Measurements from ENCODE around the gene ZNF69.
"Not testable (repeated sequence)": the region's sequence is repeated elsewhere in the genome, so short reads cannot be mapped to it uniquely, and the experiment has no call there.

Gene ZNF69

DNA sequence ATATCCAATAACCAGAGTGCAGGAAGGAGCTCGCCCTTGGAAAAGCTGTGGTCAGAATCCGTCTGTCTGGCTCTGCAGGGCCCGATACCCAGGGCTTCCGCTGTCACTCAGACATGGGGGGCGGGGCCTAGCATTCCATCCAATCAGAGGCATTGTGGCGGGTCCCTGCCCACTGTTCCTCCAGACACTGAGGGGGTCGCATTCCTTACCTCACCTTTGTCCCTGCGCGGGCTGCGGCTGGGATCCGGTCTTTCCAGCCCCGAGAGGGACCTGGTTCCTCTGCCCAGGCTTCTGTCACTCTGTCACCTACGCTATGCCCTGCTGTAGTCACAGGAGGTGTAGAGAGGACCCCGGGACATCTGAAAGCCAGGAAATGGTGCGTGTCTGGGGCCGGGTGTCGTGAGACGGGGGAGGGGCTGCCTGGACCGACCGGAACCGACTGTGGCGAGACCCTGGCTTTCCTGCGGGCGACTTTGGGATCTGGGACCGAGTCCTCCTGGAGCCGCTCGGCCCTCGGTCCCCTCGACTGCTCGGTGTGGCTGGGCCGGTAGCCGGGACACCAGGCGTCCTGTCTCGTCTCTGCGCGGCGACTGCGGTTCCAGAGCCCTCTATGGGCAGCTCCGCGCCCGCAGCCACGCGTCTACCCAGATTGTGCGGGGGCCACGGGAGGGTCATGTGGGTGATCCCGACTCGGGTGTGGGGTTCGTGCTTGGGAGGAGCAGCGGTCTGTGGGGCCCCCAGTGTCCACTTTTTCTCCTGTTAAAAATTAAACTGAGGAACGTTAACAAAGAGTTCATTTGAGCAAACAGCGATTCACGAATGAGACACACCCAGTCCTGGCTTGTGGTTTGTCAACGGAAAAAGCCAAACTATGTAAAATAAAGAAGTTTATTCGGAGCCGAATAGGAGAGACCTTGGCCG lies at the start of gene ZNF69:
Gene ZNF69, plus strand, starts transcription at position 172 of the 921 bp plus-strand sequence. Its CDS starts 142 bp downstream, at position 314.
- peak; percentile 29 to 32 for DNase-seq (ENCODE audit: low read depth in 2 of 2, low spot score in 1 of 2)

DNA sequence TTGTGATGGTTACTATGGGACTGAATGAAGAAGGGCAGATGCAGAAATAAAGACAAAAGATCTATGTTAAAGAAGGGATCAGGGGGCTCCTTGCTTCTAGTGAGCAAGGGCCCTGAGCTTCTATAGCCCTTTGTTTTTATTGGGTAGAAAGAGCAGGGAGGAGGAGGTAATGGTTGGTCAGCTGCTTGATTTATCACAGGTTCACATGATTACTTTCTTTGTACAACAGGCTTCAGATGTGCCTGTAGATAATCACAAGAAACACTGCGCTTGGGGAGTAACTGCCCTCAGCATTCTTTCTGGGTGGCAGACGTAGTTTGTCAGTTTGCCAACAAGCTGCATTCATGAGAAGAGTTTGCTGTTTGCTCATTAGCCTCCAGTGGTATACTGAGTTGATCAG lies 43.9 kb upstream of the ZNF69 start:
- no peak for DNase-seq (ENCODE audit: low read depth in 2 of 2, low spot score in 1 of 2)

DNA sequence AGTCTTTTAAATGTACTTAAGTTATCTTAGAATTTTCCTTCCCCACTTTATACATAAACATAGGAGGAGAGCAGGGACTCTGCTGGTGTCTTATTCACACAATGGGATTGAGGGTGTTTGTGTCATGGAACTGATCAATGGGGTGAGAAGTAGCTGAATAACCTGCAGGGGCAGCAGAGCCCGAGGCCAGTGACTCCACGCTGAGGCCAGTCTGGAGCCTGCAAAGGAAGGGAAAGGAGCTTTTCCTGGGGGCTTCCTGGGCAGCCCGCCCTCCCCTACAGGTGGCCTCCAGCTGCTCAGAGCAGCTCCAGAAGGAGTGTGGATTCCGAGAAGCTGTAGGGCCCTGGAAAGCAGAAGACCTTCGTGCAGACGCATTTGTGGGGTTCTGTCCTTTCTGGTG lies 40.0 kb upstream of the ZNF69 start:
- DNase-seq (ENCODE audit: low read depth in 2 of 2, low spot score in 1 of 2): not testable (repeated sequence)

DNA sequence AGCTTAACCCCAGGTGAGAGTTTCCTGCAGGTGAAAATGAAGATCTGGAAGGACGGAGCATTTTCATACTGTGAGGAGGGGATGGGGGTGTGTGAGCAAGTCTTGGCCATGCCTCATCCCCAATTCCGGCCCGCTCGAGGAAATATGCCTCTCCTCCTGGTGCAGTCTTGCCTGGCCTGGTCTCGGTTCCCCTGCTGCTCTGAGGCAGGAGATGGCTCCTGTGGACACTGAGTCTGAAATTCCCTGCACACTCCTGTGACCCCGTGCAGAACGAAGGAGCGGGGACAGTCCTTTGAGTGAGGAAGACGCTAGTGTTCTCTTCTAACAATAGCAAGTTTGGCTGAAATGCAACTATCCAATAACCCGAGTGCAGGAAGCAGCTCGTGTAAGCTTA lies 39.4 kb upstream of the ZNF69 start:
- DNase-seq (ENCODE audit: low read depth in 2 of 2, low spot score in 1 of 2): no peak

DNA sequence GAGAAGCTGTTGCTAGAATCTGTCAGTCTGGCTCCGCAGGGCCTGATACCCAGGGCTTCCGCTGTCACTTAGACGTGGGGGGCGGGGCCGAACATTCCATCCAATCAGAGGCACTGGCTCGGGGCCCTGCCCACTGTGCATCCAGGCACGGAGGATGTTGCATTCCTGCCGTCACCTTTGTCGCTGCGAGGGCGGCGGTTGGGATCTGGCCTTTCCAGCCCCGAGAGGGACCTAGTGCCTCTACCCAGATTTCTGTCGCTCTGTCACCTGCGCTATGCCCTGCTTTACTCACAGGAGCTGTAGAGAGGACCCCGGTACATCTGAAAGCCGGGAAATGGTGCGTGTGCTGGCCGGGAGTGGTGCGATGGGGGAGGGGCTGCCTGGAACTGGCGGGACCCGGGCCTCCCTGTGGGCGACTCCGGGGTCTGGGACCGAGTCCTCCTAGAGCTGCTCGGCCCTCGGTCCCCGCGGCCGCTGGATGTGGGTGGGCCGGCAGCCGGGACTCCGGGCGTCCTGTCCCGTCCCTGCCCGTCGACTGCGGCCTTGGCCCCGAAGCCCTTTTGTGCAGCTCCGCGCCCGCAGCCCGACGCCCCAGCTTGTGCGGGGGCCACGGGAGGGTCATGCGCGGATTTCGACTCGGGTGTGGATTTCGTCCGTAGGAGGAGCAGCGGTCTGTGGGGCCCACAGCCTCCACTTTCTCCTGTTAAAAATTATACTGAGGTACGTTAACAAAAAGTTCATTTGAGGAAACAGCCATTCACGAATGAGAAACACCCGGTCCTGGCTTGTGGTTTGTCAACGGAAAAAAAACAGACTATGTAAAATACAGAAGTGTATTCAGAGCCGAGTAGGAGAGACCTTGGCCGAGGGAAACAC lies 38.8 kb upstream of the ZNF69 start, which contains the start of gene ZNF439:
Gene ZNF439, plus strand, starts transcription at position 133 of the 876 bp plus-strand sequence. Its CDS starts 142 bp downstream, at position 275.
- peak; percentile 56 to 82 for DNase-seq (ENCODE audit: low read depth in 2 of 2, low spot score in 1 of 2)

DNA sequence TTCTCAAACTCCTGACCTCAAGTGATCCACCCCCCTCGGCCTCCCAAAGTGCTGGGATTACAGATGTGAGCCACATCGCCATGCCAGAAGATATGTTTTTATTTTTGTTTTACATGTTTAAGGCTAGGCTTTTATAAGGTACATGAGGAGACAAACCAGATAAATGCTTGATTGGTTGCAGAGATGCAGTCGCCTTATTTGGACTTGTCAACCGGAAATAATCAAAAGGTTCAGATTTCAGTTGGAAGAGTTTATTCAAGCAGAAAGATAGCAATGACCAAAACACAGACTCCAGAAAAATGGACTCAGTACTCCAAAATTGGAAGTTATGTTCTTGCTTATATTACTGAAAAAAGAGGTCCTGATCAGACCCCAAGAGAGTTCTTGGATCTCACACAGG lies 37.3 kb upstream of the ZNF69 start:
- DNase-seq (ENCODE audit: low read depth in 2 of 2, low spot score in 1 of 2): not testable (repeated sequence)

DNA sequence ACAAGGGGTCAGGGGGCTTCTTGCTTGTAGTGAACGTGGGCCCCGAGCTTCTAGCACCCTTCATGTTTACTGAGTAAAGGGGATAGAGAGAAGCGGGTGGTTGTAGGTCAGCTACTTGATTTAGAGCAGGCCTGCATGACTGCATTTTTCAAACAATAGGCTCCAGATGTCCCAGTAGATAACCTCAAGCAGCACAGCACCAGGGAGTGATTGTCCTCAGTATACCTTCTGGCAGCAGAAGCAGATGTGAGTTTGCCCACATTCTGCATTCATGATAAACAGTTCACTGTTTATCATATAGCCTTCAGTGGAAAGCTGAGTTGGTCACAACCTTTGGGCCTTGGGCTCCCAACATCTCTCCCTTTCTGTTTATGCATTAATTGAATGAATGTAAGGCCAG lies 34.2 kb upstream of the ZNF69 start:
- DNase-seq (ENCODE audit: low read depth in 2 of 2, low spot score in 1 of 2): no peak

DNA sequence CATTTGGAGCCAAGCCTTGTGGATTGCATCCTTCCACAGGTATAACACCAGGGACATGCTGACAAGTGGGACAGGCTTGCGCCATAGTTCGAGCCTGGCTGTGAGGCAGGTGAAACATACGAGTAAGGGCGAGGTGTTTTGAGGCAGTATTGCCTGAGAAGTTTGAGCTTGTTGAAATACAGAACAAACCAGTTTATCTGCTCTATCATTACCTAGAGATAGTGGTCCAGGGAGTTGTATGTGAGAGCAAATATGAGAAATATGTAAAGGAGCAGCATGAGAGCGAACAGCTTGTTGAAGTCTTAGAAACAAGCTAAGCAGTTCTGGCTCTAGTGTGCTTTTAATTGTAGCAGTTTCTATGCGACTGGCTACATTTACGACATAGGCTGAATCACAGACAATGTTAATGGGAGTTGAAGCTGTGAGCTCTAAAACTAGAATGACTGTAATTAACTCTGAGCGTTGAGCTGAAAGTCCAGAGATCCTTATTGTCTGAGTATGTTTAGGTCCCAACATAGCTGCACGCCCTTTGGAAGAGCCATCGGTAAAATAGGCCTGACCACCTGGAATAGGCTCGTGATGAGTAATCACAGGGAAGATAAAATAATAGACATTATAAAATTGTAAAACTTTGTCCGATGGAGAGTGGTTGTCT lies 30.9 kb upstream of the ZNF69 start:
- no peak for DNase-seq (ENCODE audit: low read depth in 2 of 2, low spot score in 1 of 2)

DNA sequence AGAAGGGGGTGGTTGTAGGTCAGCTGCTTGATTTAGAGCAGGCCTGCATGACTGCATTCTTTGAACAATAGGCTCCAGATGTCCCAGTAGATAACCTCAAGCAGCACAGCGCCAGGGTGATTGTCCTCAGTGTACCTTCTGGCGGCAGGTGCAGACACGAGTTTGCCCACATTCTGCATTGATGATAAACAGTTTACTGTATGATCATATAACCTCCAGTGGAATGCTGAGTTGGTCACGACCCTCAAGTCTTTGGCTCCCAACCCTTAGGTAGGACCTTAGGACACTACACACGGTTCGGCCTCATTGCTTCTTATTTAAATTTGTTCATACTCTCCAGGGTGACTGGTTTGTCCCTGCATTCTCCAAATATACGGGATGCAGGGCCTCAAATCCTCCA lies 26.9 kb upstream of the ZNF69 start:
- DNase-seq (ENCODE audit: low read depth in 2 of 2, low spot score in 1 of 2): no peak

DNA sequence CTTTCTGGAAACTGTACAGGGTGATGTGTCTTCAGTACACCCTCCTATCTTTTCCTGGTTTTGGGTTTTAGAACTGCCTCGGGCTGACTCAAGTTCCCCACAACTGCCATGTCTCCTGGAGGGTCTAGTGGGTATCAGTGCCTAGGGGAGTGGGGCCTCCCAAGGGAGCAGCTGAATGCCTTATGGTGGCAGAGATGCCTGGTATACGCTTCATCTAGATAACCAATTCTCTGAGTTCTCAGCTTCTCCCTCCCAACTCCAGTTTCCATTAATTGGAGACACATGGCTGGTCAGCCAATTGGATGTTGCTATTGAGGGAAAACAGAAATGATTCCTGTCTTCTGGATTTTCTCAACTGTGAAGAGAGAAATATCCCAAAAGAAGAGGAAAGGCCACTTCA lies 26.3 kb upstream of the ZNF69 start:
- DNase-seq (ENCODE audit: low read depth in 2 of 2, low spot score in 1 of 2): no peak

DNA sequence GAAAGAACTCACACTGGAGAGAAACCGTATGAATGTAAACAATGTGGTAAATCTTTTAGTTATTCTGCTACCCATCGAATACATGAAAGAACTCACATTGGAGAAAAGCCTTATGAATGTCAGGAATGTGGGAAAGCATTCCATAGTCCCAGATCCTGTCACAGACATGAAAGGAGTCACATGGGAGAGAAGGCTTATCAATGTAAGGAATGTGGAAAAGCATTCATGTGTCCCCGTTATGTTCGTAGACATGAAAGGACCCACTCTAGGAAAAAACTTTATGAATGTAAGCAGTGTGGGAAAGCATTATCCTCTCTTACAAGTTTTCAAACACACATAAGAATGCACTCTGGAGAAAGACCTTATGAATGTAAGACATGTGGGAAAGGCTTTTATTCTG lies 19.8 kb upstream of the ZNF69 start:
- DNase-seq (ENCODE audit: low read depth in 2 of 2, low spot score in 1 of 2): not testable (repeated sequence)

DNA sequence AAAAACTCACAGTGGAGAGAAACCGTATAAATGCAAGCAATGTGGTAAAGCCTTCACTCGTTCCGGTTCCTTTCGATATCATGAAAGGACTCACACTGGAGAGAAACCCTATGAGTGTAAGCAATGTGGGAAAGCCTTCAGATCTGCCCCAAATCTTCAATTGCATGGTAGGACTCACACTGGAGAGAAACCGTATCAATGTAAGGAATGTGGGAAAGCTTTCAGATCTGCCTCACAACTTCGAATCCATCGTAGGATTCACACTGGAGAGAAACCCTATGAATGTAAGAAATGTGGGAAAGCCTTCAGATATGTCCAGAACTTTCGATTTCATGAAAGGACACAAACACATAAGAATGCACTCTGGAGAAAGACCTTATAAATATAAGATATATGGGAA lies 19.4 kb upstream of the ZNF69 start:
- DNase-seq (ENCODE audit: low read depth in 2 of 2, low spot score in 1 of 2): no peak

DNA sequence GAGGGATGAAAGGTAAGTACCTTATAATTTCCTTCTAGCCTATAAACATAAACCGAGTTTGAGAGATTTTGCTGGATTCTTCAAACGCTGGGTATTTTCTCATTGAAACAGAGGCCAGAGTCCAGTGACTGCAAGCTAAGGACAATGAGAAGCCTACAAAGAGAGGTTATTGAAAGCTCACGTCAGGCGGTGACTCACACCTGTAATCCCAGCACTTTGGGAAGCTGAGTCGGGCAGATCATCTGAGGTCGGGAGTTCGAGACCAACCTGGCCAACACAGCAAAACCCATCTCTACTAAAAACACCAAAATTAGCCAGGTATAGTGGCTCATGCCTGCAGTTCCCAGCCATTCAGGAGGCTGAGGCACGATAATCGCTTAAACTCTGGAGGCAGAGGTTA lies 15.0 kb upstream of the ZNF69 start:
- DNase-seq (ENCODE audit: low read depth in 2 of 2, low spot score in 1 of 2): no peak

DNA sequence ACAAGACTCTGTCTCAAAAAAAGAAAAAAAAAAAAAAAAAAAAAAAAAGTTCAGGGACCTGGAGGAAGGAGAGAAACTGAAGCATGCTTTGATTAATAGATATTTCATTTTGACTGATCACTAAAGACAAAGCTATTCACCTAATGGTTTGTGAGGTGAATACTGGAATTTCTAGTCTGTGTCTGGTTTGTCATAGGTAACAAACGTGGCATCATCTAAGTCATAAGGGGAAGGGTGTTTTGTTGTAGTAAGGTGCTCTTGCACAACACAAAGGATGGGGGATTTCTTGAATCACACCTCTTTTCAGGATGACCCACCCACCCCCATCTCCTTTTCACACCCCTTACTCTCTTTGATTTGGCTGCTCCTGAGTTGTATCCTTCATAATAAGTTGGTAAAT lies 13.8 kb upstream of the ZNF69 start:
- no peak for DNase-seq (ENCODE audit: low read depth in 2 of 2, low spot score in 1 of 2)

DNA sequence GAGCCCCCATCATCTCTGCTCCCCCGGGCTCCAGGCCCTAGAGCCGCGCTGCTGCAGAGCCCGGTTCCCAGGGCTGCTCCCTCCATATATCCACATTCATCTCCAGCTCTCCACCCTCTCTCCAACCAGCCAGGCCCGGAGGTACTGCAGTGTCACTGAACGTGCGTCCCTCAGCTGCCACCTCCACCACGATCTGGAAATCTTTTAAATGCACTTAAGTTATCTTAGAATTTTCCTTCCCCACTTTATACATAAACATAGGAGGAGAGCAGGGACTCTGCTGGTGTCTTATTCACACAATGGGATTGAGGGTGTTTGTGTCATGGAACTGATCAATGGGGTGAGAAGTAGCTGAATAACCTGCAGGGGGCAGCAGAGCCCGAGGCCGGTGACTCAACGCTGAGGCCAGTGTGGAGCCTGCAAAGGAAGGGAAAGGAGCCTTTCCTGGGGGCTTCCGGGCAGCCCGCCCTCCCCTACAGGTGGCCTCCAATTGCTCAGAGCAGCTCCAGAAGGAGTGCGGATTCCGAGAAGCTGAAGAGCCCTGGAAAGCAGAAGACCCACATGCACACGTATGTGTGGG lies 7.8 kb upstream of the ZNF69 start:
- not testable (repeated sequence) for DNase-seq (ENCODE audit: low read depth in 2 of 2, low spot score in 1 of 2)

DNA sequence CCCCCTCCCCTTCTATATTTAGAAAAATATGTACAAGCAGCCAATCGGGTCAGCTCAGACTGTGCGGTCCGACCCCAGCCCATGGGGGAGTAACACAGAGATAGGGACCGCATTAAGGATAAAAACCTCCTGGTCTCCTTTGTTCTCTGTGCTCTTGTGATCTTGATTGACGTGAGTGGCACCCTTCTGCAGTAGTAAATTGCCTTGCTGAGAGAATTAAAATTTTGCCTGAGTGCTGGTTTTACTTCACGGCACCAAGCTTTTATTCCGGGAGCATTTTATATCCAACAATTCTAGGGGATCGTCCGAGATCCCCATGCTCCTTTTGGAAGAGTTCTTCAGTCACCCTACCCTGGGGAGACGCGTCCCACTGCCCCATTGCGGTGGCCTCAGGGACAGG lies 7.0 kb upstream of the ZNF69 start:
- no peak for DNase-seq (ENCODE audit: low read depth in 2 of 2, low spot score in 1 of 2)

DNA sequence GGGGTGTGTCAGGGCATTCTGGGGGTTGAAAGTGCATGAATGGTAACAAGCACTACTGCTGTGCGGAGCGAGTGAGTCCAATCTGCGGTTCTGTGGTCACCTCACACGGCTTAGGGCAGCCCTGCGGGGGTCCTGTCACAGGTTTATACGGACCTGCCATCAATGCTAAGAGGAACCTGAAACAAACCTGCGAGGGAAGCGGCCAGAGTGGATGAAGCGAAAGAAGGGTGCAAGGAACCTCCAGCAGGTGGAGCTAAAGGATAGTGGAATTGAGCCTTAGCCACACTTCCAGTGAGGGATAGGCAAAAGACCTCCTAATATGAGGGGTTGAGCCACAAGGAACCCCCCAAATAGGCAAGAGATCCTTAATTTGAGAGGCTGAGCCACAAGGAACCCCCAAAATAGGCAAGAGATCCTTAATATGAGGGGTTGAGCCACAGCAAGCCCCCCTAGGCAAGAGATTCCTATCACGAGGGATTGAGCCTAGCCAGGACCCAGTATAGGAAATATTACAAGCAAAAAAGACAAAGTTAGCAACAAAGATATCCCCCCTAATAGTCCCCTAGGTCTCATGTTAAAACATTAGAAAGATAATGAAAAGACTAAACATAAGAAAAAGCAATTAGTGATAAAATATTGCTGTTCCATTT lies 6.3 kb upstream of the ZNF69 start:
- DNase-seq (ENCODE audit: low read depth in 2 of 2, low spot score in 1 of 2): peak; percentile 24 to 33

DNA sequence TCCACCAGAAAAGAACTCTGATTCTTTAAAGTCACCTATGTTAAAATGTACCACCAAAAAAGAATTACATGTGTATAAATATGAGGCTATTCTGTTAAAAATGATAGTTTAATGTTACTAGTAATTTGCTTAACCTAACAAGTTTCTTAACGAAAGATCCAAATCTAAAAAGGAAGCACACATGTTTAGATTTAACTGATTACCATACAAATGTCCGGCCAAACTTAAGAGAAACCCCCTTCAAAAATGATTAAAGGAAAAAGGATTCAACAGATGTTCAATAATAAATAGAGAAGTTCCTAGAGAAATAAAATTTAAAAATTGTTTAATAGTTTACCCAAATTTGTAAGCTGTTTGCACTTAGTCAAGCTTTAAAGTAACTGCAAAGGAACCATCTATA lies 5.0 kb upstream of the ZNF69 start:
- DNase-seq (ENCODE audit: low read depth in 2 of 2, low spot score in 1 of 2): no peak

DNA sequence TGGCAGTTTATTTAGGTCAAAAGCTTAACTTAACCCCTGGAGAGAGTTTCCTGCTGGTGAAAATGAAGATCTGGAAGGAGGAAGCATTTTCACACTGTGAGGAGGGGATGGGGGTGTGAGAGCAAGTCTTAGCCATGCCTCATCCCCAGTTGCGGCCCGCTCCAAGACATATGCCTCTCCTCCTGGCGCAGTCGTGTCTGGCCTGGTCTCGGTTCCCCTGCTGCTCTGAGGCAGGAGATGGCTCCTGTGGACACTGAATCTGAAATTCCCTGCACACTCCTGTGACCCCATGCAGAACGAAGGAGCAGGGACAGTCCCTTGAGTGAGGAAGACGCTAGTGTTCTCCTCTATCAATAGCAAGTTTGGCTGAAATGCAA lies 360 bp upstream of the ZNF69 start:
- DNase-seq (ENCODE audit: low read depth in 2 of 2, low spot score in 1 of 2): no peak

DNA sequence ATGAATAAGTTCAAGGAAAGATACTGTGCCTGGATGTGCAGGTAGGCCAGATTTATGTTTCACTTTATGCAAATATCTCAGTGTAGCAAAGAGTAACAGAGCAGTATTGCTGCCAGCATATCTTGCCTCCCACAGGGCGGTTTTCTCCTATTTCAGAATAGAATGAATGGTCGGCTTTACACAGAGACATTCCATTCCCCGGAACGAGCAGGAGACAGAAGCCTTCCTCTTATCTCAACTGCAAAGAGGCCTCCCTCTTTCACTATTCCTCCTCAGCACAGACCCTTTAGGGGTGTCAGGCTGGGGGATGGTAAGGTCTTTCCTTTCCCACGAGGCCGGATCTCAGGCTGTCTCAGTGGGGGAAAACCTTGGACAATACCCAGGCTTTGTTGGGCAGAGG lies 2.3 kb downstream of the ZNF69 start:
- not testable (repeated sequence) for DNase-seq (ENCODE audit: low read depth in 2 of 2, low spot score in 1 of 2)

DNA sequence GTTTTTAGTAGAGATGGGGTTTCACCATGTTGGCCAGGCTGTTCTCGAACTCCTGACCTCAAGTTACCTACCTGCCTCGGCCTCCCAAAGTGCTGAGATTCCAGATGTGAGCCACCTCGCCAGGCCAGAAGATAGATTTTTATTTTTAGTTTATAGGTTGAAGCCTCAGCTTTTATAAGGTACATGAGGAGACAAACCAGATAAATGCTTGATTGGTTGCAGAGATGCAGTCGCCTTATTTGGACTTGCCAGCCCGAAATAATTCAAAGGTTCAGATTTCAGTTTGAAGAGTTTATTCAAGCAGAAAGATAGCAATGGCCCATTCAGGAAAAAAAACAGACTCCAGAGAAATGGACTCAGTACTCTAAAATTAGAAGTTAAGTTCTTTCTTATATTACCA lies 3.1 kb downstream of the ZNF69 start:
- no peak for DNase-seq (ENCODE audit: low read depth in 2 of 2, low spot score in 1 of 2)
